GM23248 (cell line): ENCODE results near the gene MRPS34. TPM values are rescaled to one million over a fixed set of nuclear protein-coding genes. Genes with fewer than 3 reads are reported as not detected.

Source experiments
- DNase-seq: peaks from one replicate; pipeline ENCODE4 v3.0.0-alpha.2; 2015
- H2AFZ ChIP-seq: fragments of 200-600 bp; sonication (generic); 2 replicates; pipeline ENCODE4 v1.6.1; 2016; ENCODE audit warnings: antibody characterized with exemption
- H3F3A ChIP-seq: fragments of 200-600 bp; sonication (generic); 2 replicates; pipeline ENCODE4 v1.6.1; 2016; ENCODE audit warnings: mild to moderate bottlenecking, antibody characterized with exemption, mixed run types; ENCODE audit not compliant: insufficient read depth
- H3K27ac ChIP-seq: fragments of 200-600 bp; sonication (generic); 2 replicates; pipeline ENCODE4 v1.5.1; 2016; ENCODE audit warnings: mild to moderate bottlenecking
- H3K27me3 ChIP-seq: fragments of 200-600 bp; sonication (generic); replicated peaks from 2 replicates; pipeline ENCODE4 v1.6.1; 2016; ENCODE audit warnings: mild to moderate bottlenecking; ENCODE audit not compliant: insufficient read depth
- H3K36me3 ChIP-seq: fragments of 200-600 bp; sonication (generic); 2 replicates; pipeline ENCODE4 v1.6.1; 2016; ENCODE audit warnings: low read depth, mild to moderate bottlenecking
- H3K4me1 ChIP-seq: fragments of 200-600 bp; sonication (generic); 2 replicates; pipeline ENCODE4 v1.6.1; 2016; ENCODE audit warnings: mild to moderate bottlenecking; ENCODE audit not compliant: insufficient read depth
- H3K4me2 ChIP-seq: fragments of 200-600 bp; sonication (generic); one replicate; pipeline ENCODE4 v1.6.1; 2016; ENCODE audit warnings: mild to moderate bottlenecking; ENCODE audit not compliant: unreplicated experiment
- H3K4me3 ChIP-seq: fragments of 200-600 bp; sonication (generic); 2 replicates; pipeline ENCODE4 v1.5.1; 2016; ENCODE audit warnings: mild to moderate bottlenecking
- H3K79me2 ChIP-seq: fragments of 200-600 bp; sonication (generic); 2 replicates; pipeline ENCODE4 v1.6.1; 2016; ENCODE audit warnings: mild to moderate bottlenecking; ENCODE audit not compliant: insufficient read depth
- H3K9ac ChIP-seq: fragments of 200-600 bp; sonication (generic); 2 replicates; pipeline ENCODE4 v1.6.1; 2016; ENCODE audit warnings: mild to moderate bottlenecking
- H3K9me2 ChIP-seq: fragments of 200-600 bp; sonication (generic); 2 replicates; pipeline ENCODE4 v1.6.1; 2016; ENCODE audit warnings: mixed run types, mild to moderate bottlenecking, moderate library complexity; ENCODE audit not compliant: insufficient read depth
- H3K9me3 ChIP-seq: fragments of 200-600 bp; sonication (generic); one replicate; pipeline ENCODE4 v1.6.1; 2017; ENCODE audit warnings: low read depth
- H4K20me1 ChIP-seq: fragments of 200-600 bp; sonication (generic); 2 replicates; pipeline ENCODE4 v1.6.0; 2016; ENCODE audit not compliant: insufficient read depth
- EZH2 ChIP-seq: fragments of 200-600 bp; sonication (generic); IDR thresholded peaks from 2 replicates; pipeline ENCODE4 v1.6.1; 2018; ENCODE audit warnings: antibody characterized with exemption, mild to moderate bottlenecking; ENCODE audit not compliant: insufficient read depth, poor library complexity, severe bottlenecking
- EZH2phosphoT487 ChIP-seq: fragments of 200-600 bp; sonication (generic); IDR thresholded peaks from 2 replicates; pipeline ENCODE4 v1.6.1; 2018; ENCODE audit warnings: antibody characterized with exemption, moderate library complexity, mild to moderate bottlenecking, low read depth; ENCODE audit not compliant: insufficient read depth
- WGBS, 2 experiments: methylation state at CpG; one replicate each; pipeline ENCODE4 v1.1.6; 2015 to 2017; ENCODE audit warnings: low lambda C conversion rate in 2 of 2, low coverage in 1 of 2; ENCODE audit errors: missing lambda C conversion rate in 2 of 2; 5-methylcytosine and 5-hydroxymethylcytosine counted together
- in situ Hi-C: fragments of 300-500 bp; cut with MboI; formaldehyde crosslinking; loops from 2 replicates; pipeline ENCODE4 v1.15.0; 2020
- polyA plus RNA-seq: library from polyadenylated mRNA; unstranded; fragments of >200 nt; fragmentation: Nextera tagmentation; extraction: Ambion mirVana; gene quantifications from 2 replicates; pipeline ENCODE4 v1.2.1, GENCODE V29; 2016
- total RNA-seq: library from RNA; depleted of rRNA; stranded (reverse); fragments of >200 nt; shearing (Covaris generic); gene quantifications from 2 replicates; pipeline ENCODE4 v1.2.3, GENCODE V29; 2014

MRPS34 gene
- total and polyA plus RNA-seq, 2 experiments from 2014 or later = 96.5 to 119 TPM

DNA sequence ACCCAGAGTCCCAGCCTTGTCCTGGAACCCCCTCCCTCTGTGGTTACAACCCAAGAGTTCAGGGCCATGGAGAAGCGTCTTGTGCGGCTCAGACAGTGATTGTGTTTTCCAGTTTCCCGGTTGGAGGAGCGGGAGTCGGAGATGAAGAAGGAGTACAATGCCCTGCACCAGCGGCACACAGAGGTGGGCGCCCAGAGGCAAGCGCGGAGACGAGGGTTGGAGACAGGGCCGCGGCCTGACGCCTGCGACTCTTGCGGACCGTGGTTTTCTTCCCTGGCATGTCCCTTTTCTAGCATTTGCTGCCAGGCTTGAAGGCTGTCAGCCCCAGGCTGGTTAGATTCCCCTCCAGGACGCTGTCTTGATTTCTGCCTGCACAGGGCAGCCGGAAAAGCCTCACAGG is 43.9 kb downstream of the MRPS34 start:
- H3K4me3 ChIP-seq = no peak overlapping the region
- H3K27ac ChIP-seq = no peak overlapping the region
- no peak for DNase-seq
- H3K79me2 ChIP-seq = peaks cover 41% of the 10 kb centered on the region
- no peaks in the 10 kb centered on the region for H3K9me3 ChIP-seq
- H3K9ac ChIP-seq = no peak overlapping the region
- TF ChIP-seq EZH2 (no peak), EZH2phosphoT487 (no peak)
- WGBS, 2 experiments = 98 to 99% methylated on average over 17 to 18 of the region's 18 CpGs
- in situ Hi-C loops = no loop called here
- no peaks in the 10 kb centered on the region for H3K9me2 ChIP-seq
- H4K20me1 ChIP-seq = peaks cover under 1% of the 10 kb centered on the region; the same call in 1 of the 2 replicates
- H2AFZ ChIP-seq = no peak overlapping the region
- no peaks in the 10 kb centered on the region for H3K27me3 ChIP-seq
- H3F3A ChIP-seq = no peaks in the 10 kb centered on the region
- H3K36me3 ChIP-seq = no peaks in the 10 kb centered on the region; the same call in 1 of the 2 replicates
- no peak overlapping the region for H3K4me2 ChIP-seq
- no peaks in the 10 kb centered on the region for H3K4me1 ChIP-seq

DNA sequence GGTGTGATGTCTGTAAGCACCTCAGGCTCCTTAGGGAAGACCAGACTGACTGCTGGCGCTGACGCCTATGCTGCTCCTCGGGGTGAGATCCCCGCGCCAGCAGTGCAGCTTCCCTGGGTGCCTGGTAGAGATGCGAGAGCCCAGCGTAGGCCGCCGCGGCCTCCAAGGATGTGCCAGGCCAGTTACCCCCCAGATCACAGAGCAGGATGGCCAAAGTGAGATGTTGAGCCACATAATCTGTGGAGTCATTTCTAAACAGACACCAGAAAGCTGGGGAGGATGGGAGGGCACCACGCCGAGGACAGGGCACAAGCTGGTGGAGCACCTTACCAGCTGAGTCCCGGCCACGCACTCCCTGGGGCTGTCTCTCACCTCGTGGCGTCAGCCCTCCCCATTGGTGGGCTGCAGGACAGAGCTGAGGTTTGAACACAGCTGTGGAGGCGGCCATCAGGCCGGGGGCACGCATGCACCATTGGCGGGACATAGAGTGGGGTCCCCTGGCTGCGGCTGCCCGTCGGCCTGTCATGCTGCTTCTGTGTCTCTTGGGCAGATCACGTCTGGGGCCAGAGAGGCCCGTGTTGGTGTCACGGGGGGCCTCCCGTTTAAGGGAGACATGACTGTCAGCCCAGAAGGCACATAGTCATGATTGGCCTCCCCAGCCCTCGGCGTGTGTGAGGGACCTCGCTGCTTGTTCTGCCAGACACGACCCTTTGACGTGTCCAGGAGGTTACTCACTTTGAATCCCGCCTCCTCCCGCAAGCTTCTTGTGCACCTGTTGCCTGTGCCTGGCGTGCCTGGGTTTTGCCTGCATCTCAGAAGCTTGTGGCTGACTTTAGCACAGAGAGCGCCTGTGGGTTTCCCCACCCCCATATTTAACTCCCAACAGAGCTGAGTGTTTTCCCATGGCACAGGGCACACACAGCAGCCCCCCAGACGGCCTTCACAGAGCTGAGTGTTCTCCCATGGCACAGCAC is 45.0 kb downstream of the MRPS34 start:
- peaks cover 3% of the 10 kb centered on the region for H4K20me1 ChIP-seq
- no peak for DNase-seq
- in situ Hi-C loops = no loop called here
- 0 out of 2 replicates have a peak, but pooled peaks cover 4% of the 10 kb centered on the region for H3K4me1 ChIP-seq
- H3K9me3 ChIP-seq = no peaks in the 10 kb centered on the region
- H3K9ac ChIP-seq = no peak overlapping the region
- no peak overlapping the region for H3K4me3 ChIP-seq
- no peak overlapping the region for H3K4me2 ChIP-seq
- WGBS, 2 experiments = 88 to 91% methylated on average over 36 to 37 of the region's 37 CpGs
- peaks cover 48% of the 10 kb centered on the region for H3K79me2 ChIP-seq
- no peak overlapping the region for H2AFZ ChIP-seq
- no peaks in the 10 kb centered on the region for H3K27me3 ChIP-seq
- no peaks in the 10 kb centered on the region; the same call in 1 of the 2 replicates for H3F3A ChIP-seq
- TF ChIP-seq EZH2phosphoT487 = no peak
- H3K36me3 ChIP-seq = no peaks in the 10 kb centered on the region; the same call in 1 of the 2 replicates
- H3K9me2 ChIP-seq = no peaks in the 10 kb centered on the region
- no peak overlapping the region for H3K27ac ChIP-seq

DNA sequence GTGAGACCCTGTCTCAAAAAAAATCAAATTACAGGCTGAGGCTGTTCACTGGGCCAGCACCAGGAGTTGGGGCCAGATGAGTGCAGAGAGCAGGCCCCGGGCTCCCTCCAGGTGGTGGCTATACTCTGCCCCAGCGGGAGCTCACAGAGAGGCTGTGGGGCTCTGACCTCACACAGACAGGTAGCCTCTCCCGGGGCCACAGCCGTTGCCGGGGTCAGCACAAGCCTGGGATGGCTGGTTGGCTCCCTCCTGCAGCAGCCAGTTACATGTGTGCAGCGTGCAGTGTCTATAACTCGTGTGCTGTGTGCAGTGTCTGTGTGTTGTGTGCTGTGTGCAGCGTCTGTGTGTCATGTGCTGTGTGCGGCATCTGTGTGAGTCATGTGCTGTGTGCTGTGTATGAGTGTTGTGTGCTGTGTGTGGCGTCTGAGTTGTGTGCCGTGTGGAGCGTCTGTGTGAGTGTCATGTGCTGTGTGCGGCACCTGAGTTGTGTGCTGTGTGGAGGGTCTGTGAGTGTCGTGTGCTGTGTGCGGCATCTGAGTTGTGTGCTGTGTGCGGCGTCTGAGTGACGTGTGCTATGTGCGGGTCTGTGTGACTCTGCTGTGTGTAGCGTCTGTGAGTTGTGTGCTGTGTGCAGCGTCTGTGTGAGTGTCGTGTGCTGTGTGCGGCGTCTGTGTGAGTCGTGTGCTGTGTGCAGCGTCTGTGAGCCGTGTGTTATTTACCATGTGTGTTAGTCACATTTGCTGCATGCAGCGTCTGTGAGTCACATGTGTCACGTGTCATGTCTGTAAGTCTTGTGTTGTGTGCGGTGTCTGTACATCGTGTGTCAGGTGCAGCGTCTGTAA is 46.1 kb downstream of the MRPS34 start:
- Histone ChIP-seq H2AFZ (no peak overlapping the region), H4K20me1 (peaks cover 3% of the 10 kb centered on the region), H3K79me2 (peaks cover 54% of the 10 kb centered on the region), H3K27ac (no peak overlapping the region), H3K36me3 (no peaks in the 10 kb centered on the region; the same call in 1 of the 2 replicates), H3K9ac (no peak overlapping the region), H3K9me2 (no peaks in the 10 kb centered on the region), H3F3A (peaks cover 4% of the 10 kb centered on the region; the same call in 1 of the 2 replicates), H3K27me3 (no peaks in the 10 kb centered on the region), H3K4me2 (no peak overlapping the region), H3K4me1 (peaks cover 10% of the 10 kb centered on the region), H3K4me3 (no peak overlapping the region), H3K9me3 (no peaks in the 10 kb centered on the region)
- no peak for DNase-seq
- WGBS, 2 experiments = 94 to 95% methylated on average over 30 to 32 of the region's 32 CpGs
- in situ Hi-C loops = no loop called here
- TF ChIP-seq EZH2 = no peak
- TF ChIP-seq EZH2phosphoT487 = no peak

DNA sequence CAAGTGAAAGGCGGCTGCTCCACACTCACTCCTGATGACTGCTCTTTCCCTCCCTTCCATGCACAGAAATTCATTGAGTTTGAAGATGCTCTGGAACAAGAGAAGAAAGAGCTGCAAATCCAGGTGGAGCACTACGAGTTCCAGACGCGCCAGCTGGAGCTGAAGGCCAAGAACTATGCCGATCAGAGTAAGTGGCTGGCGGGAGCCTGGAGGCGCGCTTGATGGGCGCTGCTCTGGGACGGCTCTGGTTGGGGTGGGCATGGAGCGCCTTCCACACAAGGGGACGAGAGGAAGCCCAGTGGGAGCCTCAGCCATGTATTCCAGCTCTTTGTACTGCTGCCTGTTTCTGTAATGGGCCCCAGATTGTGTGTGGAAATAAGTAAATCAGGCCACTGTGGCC is 48.4 kb downstream of the MRPS34 start:
- in situ Hi-C loops = no loop called here
- Histone ChIP-seq H3K36me3 (no peaks in the 10 kb centered on the region; the same call in 1 of the 2 replicates), H3K27ac (no peak overlapping the region), H3K79me2 (peaks cover 78% of the 10 kb centered on the region), H3K9me2 (no peaks in the 10 kb centered on the region), H4K20me1 (peaks cover 3% of the 10 kb centered on the region), H3K4me2 (no peak overlapping the region), H3K4me1 (peaks cover 13% of the 10 kb centered on the region), H3K27me3 (no peaks in the 10 kb centered on the region), H2AFZ (no peak overlapping the region), H3K9ac (no peak overlapping the region), H3K9me3 (no peaks in the 10 kb centered on the region), H3K4me3 (no peak overlapping the region), H3F3A (peaks cover 4% of the 10 kb centered on the region; the same call in 1 of the 2 replicates)
- TF ChIP-seq EZH2 (no peak), EZH2phosphoT487 (no peak)
- 89 to 92% methylated on average over 12 of the region's 12 CpGs for WGBS, 2 experiments
- no peak for DNase-seq
